Measurements from ENCODE around the gene FOXK2.

GRCh38 chr17:82480318-82480717 is 39.2 kb upstream of the FOXK2 start:
- TF ChIP-seq CTCF (IDR thresholded peaks at IDR 0.05; ENCODE audit: control extremely low read depth in 1 of 3, insufficient read depth in 1 of 3, low read depth in 1 of 3, low read length in 3 of 3) (no peak), CEBPB (IDR thresholded peaks at IDR 0.05; ENCODE audit: low read depth, low read length) (no peak), TEAD4 (IDR thresholded peaks at IDR 0.05; ENCODE audit: low read depth, low read length) (no peak), KDM1A (IDR thresholded peaks at IDR 0.05; ENCODE audit: borderline replicate concordance, low read length) (no peak), MAX (IDR thresholded peaks at IDR 0.05) (no peak), POLR2AphosphoS5 (IDR thresholded peaks at IDR 0.05; ENCODE audit: low read depth, low read length) (no peak), KDM4A (IDR thresholded peaks at IDR 0.05; ENCODE audit: low read depth, low read length, severe bottlenecking) (no peak), CHD2 (IDR thresholded peaks at IDR 0.05; ENCODE audit: low read length) (no peak)
